ENCODE data around the gene CCDC92B. TPM values are rescaled to one million over a fixed set of nuclear protein-coding genes. Genes with fewer than 3 reads are reported as not detected.
A peak's percentile ranks its signal among the peaks of the same experiment; 100 is the strongest.

The CCDC92B gene
- 1 to 10 TPM in 1 of 2 donors, under 1 TPM in 1; 0.44 to 1.2 TPM for polyA plus RNA-seq

GRCh38 chr17:2749058-2749783, at the start of gene CCDC92B:
CCDC92B (minus strand) TSS chr17:2749652; CDS start chr17:2735145, 14,507 bp downstream.
- 4 to 14% methylated on average over 14 to 69 of the region's 76 CpGs for WGBS, 2 donors
- H3K9me3 ChIP-seq (ENCODE audit: control insufficient read depth in 2 of 2, insufficient read depth in 1 of 2, low read depth in 1 of 2, low read length in 1 of 2): peaks cover 0 to 5% of the 10 kb centered on the region in 2 donors
- peaks cover 0 to 13% of the 10 kb centered on the region in 2 donors for H3K27me3 ChIP-seq (ENCODE audit: control insufficient read depth in 1 of 2, insufficient read depth in 2 of 2, low read length in 2 of 2)
- no peak within 1 kb of the TSS for H3K27ac ChIP-seq (ENCODE audit: low read depth in 2 of 2, low read length in 1 of 2)
- peaks cover 0 to 4% of the 10 kb centered on the region in 2 donors for H3K4me1 ChIP-seq (ENCODE audit: control insufficient read depth in 2 of 2, insufficient read depth in 2 of 2, low read length in 1 of 2)
- H3K4me3 ChIP-seq (ENCODE audit: low read depth in 1 of 2, low read length in 2 of 2): peak within 1 kb of the TSS in 1 of 2 donors; percentile 1
- no peaks in the 10 kb centered on the region for H3K36me3 ChIP-seq (ENCODE audit: control insufficient read depth in 2 of 2, insufficient read depth in 2 of 2, low read length in 1 of 2)

GRCh38 chr17:2798678-2799077, 49.2 kb upstream of the CCDC92B start:
- Histone ChIP-seq H3K9me3 (ENCODE audit: control insufficient read depth in 2 of 2, insufficient read depth in 1 of 2, low read depth in 1 of 2, low read length in 1 of 2) (no peaks in the 10 kb centered on the region), H3K4me1 (ENCODE audit: control insufficient read depth in 2 of 2, insufficient read depth in 2 of 2, low read length in 1 of 2) (peaks cover 0 to 9% of the 10 kb centered on the region in 2 donors), H3K36me3 (ENCODE audit: control insufficient read depth in 2 of 2, insufficient read depth in 2 of 2, low read length in 1 of 2) (no peaks in the 10 kb centered on the region), H3K27ac (ENCODE audit: low read depth in 2 of 2, low read length in 1 of 2) (no peak overlapping the region), H3K4me3 (ENCODE audit: low read depth in 1 of 2, low read length in 2 of 2) (no peak overlapping the region), H3K27me3 (ENCODE audit: control insufficient read depth in 1 of 2, insufficient read depth in 2 of 2, low read length in 2 of 2) (peaks cover 0 to 6% of the 10 kb centered on the region in 2 donors)
- WGBS, 2 donors: 48 to 53% methylated on average over 11 of the region's 11 CpGs

GRCh38 chr17:2798188-2798587, 48.7 kb upstream of the CCDC92B start:
- no peaks in the 10 kb centered on the region for H3K36me3 ChIP-seq (ENCODE audit: control insufficient read depth in 2 of 2, insufficient read depth in 2 of 2, low read length in 1 of 2)
- peaks cover 0 to 9% of the 10 kb centered on the region in 2 donors for H3K4me1 ChIP-seq (ENCODE audit: control insufficient read depth in 2 of 2, insufficient read depth in 2 of 2, low read length in 1 of 2)
- H3K9me3 ChIP-seq (ENCODE audit: control insufficient read depth in 2 of 2, insufficient read depth in 1 of 2, low read depth in 1 of 2, low read length in 1 of 2): no peaks in the 10 kb centered on the region
- H3K27ac ChIP-seq (ENCODE audit: low read depth in 2 of 2, low read length in 1 of 2): no peak overlapping the region
- H3K27me3 ChIP-seq (ENCODE audit: control insufficient read depth in 1 of 2, insufficient read depth in 2 of 2, low read length in 2 of 2): peaks cover 0 to 6% of the 10 kb centered on the region in 2 donors
- no peak overlapping the region for H3K4me3 ChIP-seq (ENCODE audit: low read depth in 1 of 2, low read length in 2 of 2)
- 67 to 73% methylated on average over 11 of the region's 11 CpGs for WGBS, 2 donors

GRCh38 chr17:2797637-2798036, 48.2 kb upstream of the CCDC92B start:
- no peaks in the 10 kb centered on the region for H3K9me3 ChIP-seq (ENCODE audit: control insufficient read depth in 2 of 2, insufficient read depth in 1 of 2, low read depth in 1 of 2, low read length in 1 of 2)
- H3K36me3 ChIP-seq (ENCODE audit: control insufficient read depth in 2 of 2, insufficient read depth in 2 of 2, low read length in 1 of 2): no peaks in the 10 kb centered on the region
- 43 to 57% methylated on average over 11 of the region's 11 CpGs for WGBS, 2 donors
- H3K4me1 ChIP-seq (ENCODE audit: control insufficient read depth in 2 of 2, insufficient read depth in 2 of 2, low read length in 1 of 2): peaks cover 0 to 9% of the 10 kb centered on the region in 2 donors
- peaks cover 0 to 6% of the 10 kb centered on the region in 2 donors for H3K27me3 ChIP-seq (ENCODE audit: control insufficient read depth in 1 of 2, insufficient read depth in 2 of 2, low read length in 2 of 2)
- no peak overlapping the region for H3K27ac ChIP-seq (ENCODE audit: low read depth in 2 of 2, low read length in 1 of 2)
- H3K4me3 ChIP-seq (ENCODE audit: low read depth in 1 of 2, low read length in 2 of 2): no peak overlapping the region

GRCh38 chr17:2797226-2797625, 47.8 kb upstream of the CCDC92B start:
- Histone ChIP-seq H3K27ac (ENCODE audit: low read depth in 2 of 2, low read length in 1 of 2) (no peak overlapping the region), H3K4me1 (ENCODE audit: control insufficient read depth in 2 of 2, insufficient read depth in 2 of 2, low read length in 1 of 2) (peaks cover 0 to 9% of the 10 kb centered on the region in 2 donors), H3K27me3 (ENCODE audit: control insufficient read depth in 1 of 2, insufficient read depth in 2 of 2, low read length in 2 of 2) (peaks cover 0 to 6% of the 10 kb centered on the region in 2 donors), H3K36me3 (ENCODE audit: control insufficient read depth in 2 of 2, insufficient read depth in 2 of 2, low read length in 1 of 2) (no peaks in the 10 kb centered on the region), H3K9me3 (ENCODE audit: control insufficient read depth in 2 of 2, insufficient read depth in 1 of 2, low read depth in 1 of 2, low read length in 1 of 2) (no peaks in the 10 kb centered on the region), H3K4me3 (ENCODE audit: low read depth in 1 of 2, low read length in 2 of 2) (no peak overlapping the region)
- WGBS, 2 donors: 50 to 52% methylated on average over 15 of the region's 15 CpGs

GRCh38 chr17:2796164-2797125, 47.0 kb upstream of the CCDC92B start, which contains the start of gene RAP1GAP2:
RAP1GAP2 (plus strand) TSS chr17:2796438; CDS start chr17:2796528, 90 bp downstream.
- Histone ChIP-seq H3K9me3 (ENCODE audit: control insufficient read depth in 2 of 2, insufficient read depth in 1 of 2, low read depth in 1 of 2, low read length in 1 of 2) (no peaks in the 10 kb centered on the region), H3K27me3 (ENCODE audit: control insufficient read depth in 1 of 2, insufficient read depth in 2 of 2, low read length in 2 of 2) (peaks cover 0 to 6% of the 10 kb centered on the region in 2 donors), H3K4me3 (ENCODE audit: low read depth in 1 of 2, low read length in 2 of 2) (peak within 1 kb of the TSS in 1 of 2 donors; percentile 15), H3K27ac (ENCODE audit: low read depth in 2 of 2, low read length in 1 of 2) (no peak within 1 kb of the TSS), H3K36me3 (ENCODE audit: control insufficient read depth in 2 of 2, insufficient read depth in 2 of 2, low read length in 1 of 2) (no peaks in the 10 kb centered on the region), H3K4me1 (ENCODE audit: control insufficient read depth in 2 of 2, insufficient read depth in 2 of 2, low read length in 1 of 2) (peaks cover 0 to 9% of the 10 kb centered on the region in 2 donors)
- WGBS, 2 donors: 55 to 65% methylated on average over 39 of the region's 39 CpGs

GRCh38 chr17:2795441-2796163, 46.1 kb upstream of the CCDC92B start:
- peak overlapping the region in 1 of 2 donors; percentile 15 for H3K4me3 ChIP-seq (ENCODE audit: low read depth in 1 of 2, low read length in 2 of 2)
- H3K36me3 ChIP-seq (ENCODE audit: control insufficient read depth in 2 of 2, insufficient read depth in 2 of 2, low read length in 1 of 2): no peaks in the 10 kb centered on the region
- 72 to 81% methylated on average over 28 of the region's 28 CpGs for WGBS, 2 donors
- H3K27me3 ChIP-seq (ENCODE audit: control insufficient read depth in 1 of 2, insufficient read depth in 2 of 2, low read length in 2 of 2): peaks cover 0 to 6% of the 10 kb centered on the region in 2 donors
- no peak overlapping the region for H3K27ac ChIP-seq (ENCODE audit: low read depth in 2 of 2, low read length in 1 of 2)
- peaks cover 0 to 9% of the 10 kb centered on the region in 2 donors for H3K4me1 ChIP-seq (ENCODE audit: control insufficient read depth in 2 of 2, insufficient read depth in 2 of 2, low read length in 1 of 2)
- H3K9me3 ChIP-seq (ENCODE audit: control insufficient read depth in 2 of 2, insufficient read depth in 1 of 2, low read depth in 1 of 2, low read length in 1 of 2): no peaks in the 10 kb centered on the region

GRCh38 chr17:2794111-2794803, 44.8 kb upstream of the CCDC92B start:
- peaks cover 0 to 6% of the 10 kb centered on the region in 2 donors for H3K27me3 ChIP-seq (ENCODE audit: control insufficient read depth in 1 of 2, insufficient read depth in 2 of 2, low read length in 2 of 2)
- H3K36me3 ChIP-seq (ENCODE audit: control insufficient read depth in 2 of 2, insufficient read depth in 2 of 2, low read length in 1 of 2): no peaks in the 10 kb centered on the region
- 81 to 83% methylated on average over 6 of the region's 6 CpGs for WGBS, 2 donors
- no peak overlapping the region for H3K4me3 ChIP-seq (ENCODE audit: low read depth in 1 of 2, low read length in 2 of 2)
- H3K27ac ChIP-seq (ENCODE audit: low read depth in 2 of 2, low read length in 1 of 2): no peak overlapping the region
- peaks cover 0 to 9% of the 10 kb centered on the region in 2 donors for H3K4me1 ChIP-seq (ENCODE audit: control insufficient read depth in 2 of 2, insufficient read depth in 2 of 2, low read length in 1 of 2)
- no peaks in the 10 kb centered on the region for H3K9me3 ChIP-seq (ENCODE audit: control insufficient read depth in 2 of 2, insufficient read depth in 1 of 2, low read depth in 1 of 2, low read length in 1 of 2)
